ENCODE results near the gene EPHB2. TPM values are rescaled to one million over a fixed set of nuclear protein-coding genes. Genes with fewer than 3 reads are reported as not detected.
A peak's percentile ranks its signal among the peaks of the same experiment; 100 is the strongest.

EPHB2 gene
- total RNA-seq, 4 donors from 2014 or later, result 0.08 to 3.4 (median 1.9) TPM

- Histone ChIP-seq H3K9me3 (no peaks in the 10 kb centered on the region), H3K36me3 (no peaks in the 10 kb centered on the region), H3K4me3 (no peak overlapping the region), H3K27me3 (peaks cover 0 to 44% (median 0%) of the 10 kb centered on the region in 4 donors), H3K27ac (peak overlapping the region in 1 of 4 donors; percentile 61), H3K4me1 (peaks cover 20 to 28% (median 22%) of the 10 kb centered on the region in 3 donors)
- TF ChIP-seq CTCF (IDR thresholded peaks at IDR 0.05) (no peak), POLR2A (IDR thresholded peaks at IDR 0.05) (no peak)
- intact Hi-C loops (cut with DNase I), result no loop called here
- no peak for DNase-seq
- 76 to 84% methylated on average over 6 to 9 of the region's 10 CpGs for WGBS, 2 donors
Observed at GRCh38 chr1:22754106-22754768, 43.6 kb downstream of the EPHB2 start.

- no peak overlapping the region for H3K4me3 ChIP-seq
- DNase-seq, result no peak
- H3K36me3 ChIP-seq, result no peaks in the 10 kb centered on the region
- WGBS, 2 donors, result 65 to 77% methylated on average over 7 of the region's 7 CpGs
- intact Hi-C loops (cut with DNase I), result no loop called here
- no peak overlapping the region for H3K27ac ChIP-seq
- TF ChIP-seq CTCF (IDR thresholded peaks at IDR 0.05), result no peak
- no peak for TF ChIP-seq POLR2A (IDR thresholded peaks at IDR 0.05)
- H3K27me3 ChIP-seq, result peaks cover 0 to 50% (median 0%) of the 10 kb centered on the region in 4 donors
- no peaks in the 10 kb centered on the region for H3K9me3 ChIP-seq
- peaks cover 19 to 23% (median 21%) of the 10 kb centered on the region in 3 donors for H3K4me1 ChIP-seq
Observed at GRCh38 chr1:22754824-22755223, 44.2 kb downstream of the EPHB2 start.

- DNase-seq, result no peak
- Histone ChIP-seq H3K27me3 (peaks cover 0 to 58% (median 0%) of the 10 kb centered on the region in 4 donors), H3K27ac (no peak overlapping the region), H3K36me3 (no peaks in the 10 kb centered on the region), H3K4me3 (no peak overlapping the region), H3K9me3 (no peaks in the 10 kb centered on the region), H3K4me1 (peaks cover 10 to 14% (median 13%) of the 10 kb centered on the region in 3 donors)
- intact Hi-C loops (cut with DNase I), result no loop called here
- TF ChIP-seq CTCF (IDR thresholded peaks at IDR 0.05) (no peak), POLR2A (IDR thresholded peaks at IDR 0.05) (no peak)
- WGBS, 2 donors, result 64 to 66% methylated on average over 5 of the region's 5 CpGs
Observed at GRCh38 chr1:22755641-22756040, 45.0 kb downstream of the EPHB2 start.

DNA sequence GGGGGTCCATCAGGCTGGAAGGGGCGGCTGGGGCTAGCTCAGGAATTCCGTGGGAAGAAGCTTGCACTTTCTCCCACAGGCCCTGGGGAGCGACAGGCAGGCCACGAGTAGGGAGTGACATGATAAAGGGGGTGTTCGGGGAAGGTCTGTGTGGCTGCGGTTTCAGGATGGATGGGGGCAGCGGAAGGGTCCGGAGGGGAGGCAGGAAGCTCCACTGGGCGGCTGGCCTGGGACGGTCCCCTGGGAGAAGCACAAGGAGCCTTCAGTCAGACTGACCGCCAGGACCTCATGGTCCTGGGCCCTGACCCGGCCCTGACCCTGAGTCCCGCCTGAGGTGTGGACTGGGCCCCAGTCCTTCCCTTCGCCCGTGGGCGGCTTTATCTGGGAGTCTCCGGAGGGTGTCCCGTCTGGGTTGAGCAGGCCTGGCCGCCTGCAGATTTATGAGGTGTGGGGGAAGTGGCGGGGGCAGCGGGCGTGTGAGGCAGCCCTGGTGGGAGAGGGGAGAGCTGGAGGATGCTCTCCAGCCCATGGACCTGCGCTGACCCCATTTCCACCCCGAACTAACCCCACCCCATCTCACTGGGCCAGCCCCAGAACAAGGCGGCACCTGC is 45.6 kb downstream of the EPHB2 start:
- Histone ChIP-seq H3K4me1 (peaks cover 5 to 9% (median 7%) of the 10 kb centered on the region in 3 donors), H3K27ac (no peak overlapping the region), H3K9me3 (no peaks in the 10 kb centered on the region), H3K27me3 (peaks cover 0 to 60% (median 0%) of the 10 kb centered on the region in 4 donors), H3K36me3 (no peaks in the 10 kb centered on the region), H3K4me3 (no peak overlapping the region)
- no peak for DNase-seq
- TF ChIP-seq POLR2A (IDR thresholded peaks at IDR 0.05) (no peak), CTCF (IDR thresholded peaks at IDR 0.05) (no peak)
- intact Hi-C loops (cut with DNase I), result no loop called here
- WGBS, 2 donors, result 73 to 88% methylated on average over 8 to 18 of the region's 25 CpGs

DNA sequence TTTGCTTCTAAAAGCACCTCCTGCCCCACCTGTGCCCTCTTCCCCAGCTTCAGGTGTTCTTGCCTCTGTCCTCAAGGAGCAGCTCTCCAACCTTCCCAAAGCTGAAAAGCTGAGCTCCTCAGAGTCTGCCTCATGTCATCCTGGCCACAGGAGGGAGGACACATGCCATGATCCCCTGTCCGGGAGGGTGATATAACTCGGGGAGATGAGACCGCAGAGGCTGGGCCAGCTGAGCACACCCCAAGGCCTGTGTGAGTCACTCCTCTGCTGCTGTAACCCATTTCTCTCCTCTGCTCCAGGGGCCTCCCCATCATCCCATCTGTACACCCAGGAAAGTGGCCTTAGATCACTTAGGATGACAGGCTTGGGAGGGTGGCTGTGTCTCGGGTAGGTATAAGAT is 49.8 kb downstream of the EPHB2 start:
- H3K4me3 ChIP-seq, result no peak overlapping the region
- no peaks in the 10 kb centered on the region for H3K4me1 ChIP-seq
- no peak for DNase-seq
- intact Hi-C loops (cut with DNase I), result no loop called here
- no peaks in the 10 kb centered on the region for H3K36me3 ChIP-seq
- no peak overlapping the region for H3K27ac ChIP-seq
- no peaks in the 10 kb centered on the region for H3K9me3 ChIP-seq
- TF ChIP-seq POLR2A (IDR thresholded peaks at IDR 0.05) (no peak), CTCF (IDR thresholded peaks at IDR 0.05) (no peak)
- peaks cover 0 to 75% (median 0%) of the 10 kb centered on the region in 4 donors for H3K27me3 ChIP-seq
- WGBS, 2 donors, result 33 to 34% methylated on average over 4 of the region's 4 CpGs
